Muscle layer of duodenum (tissue), 2 donors: ENCODE measurements around the gene IL10RB.
"Not testable (repeated sequence)": the region's sequence is repeated elsewhere in the genome, so short reads cannot be mapped to it uniquely, and the experiment has no call there.

Experiments used
- H3K27ac ChIP-seq: one replicate; pipeline ENCODE4 v1.7.0; 2013; ENCODE audit warnings: mild to moderate bottlenecking, low read length
- H3K27me3 ChIP-seq: one replicate; pipeline ENCODE4 v1.7.0; 2013; ENCODE audit warnings: low read depth, mild to moderate bottlenecking, control low read depth, low read length
- H3K36me3 ChIP-seq, 2 donors: one replicate each; pipeline ENCODE4 v1.7.0; 2013; ENCODE audit warnings: low read length in 2 of 2, control low read depth in 1 of 2, mild to moderate bottlenecking in 1 of 2; ENCODE audit not compliant: insufficient read depth in 2 of 2, control insufficient read depth in 1 of 2
- H3K4me1 ChIP-seq, 2 donors: one replicate each; pipeline ENCODE4 v1.7.0; 2013; ENCODE audit warnings: low read length in 2 of 2, mild to moderate bottlenecking in 2 of 2, control low read depth in 1 of 2, moderate library complexity in 1 of 2; ENCODE audit not compliant: insufficient read depth in 2 of 2, control insufficient read depth in 1 of 2
- H3K4me3 ChIP-seq, 2 donors: one replicate each; pipeline ENCODE4 v1.7.0; 2013; ENCODE audit warnings: low read length in 2 of 2, low read depth in 1 of 2, mild to moderate bottlenecking in 1 of 2
- H3K9me3 ChIP-seq, 2 donors: one replicate each; pipeline ENCODE4 v1.7.0; 2013; ENCODE audit warnings: low read length in 2 of 2, control low read depth in 1 of 2, mild to moderate bottlenecking in 1 of 2; ENCODE audit not compliant: control insufficient read depth in 1 of 2
- donor health status: healthy.

The IL10RB gene

GRCh38 chr21:33321005-33321404 is 54.8 kb downstream of the IL10RB start:
- H3K27me3 ChIP-seq, H3K27ac ChIP-seq, H3K36me3 ChIP-seq, H3K4me3 ChIP-seq, H3K9me3 ChIP-seq, H3K4me1 ChIP-seq: not testable (repeated sequence)

GRCh38 chr21:33323610-33324009 is 57.4 kb downstream of the IL10RB start:
- H3K4me3 ChIP-seq = peak overlapping the region; percentile 90 to 96
- H3K36me3 ChIP-seq, H3K9me3 ChIP-seq, H3K27ac ChIP-seq, H3K27me3 ChIP-seq: not testable (repeated sequence)
- H3K4me1 ChIP-seq = peaks cover 0 to 17% of the 10 kb centered on the region in 2 donors

GRCh38 chr21:33324291-33325221 is 58.4 kb downstream of the IL10RB start, which contains the start of gene IFNAR1:
IFNAR1 (plus strand) TSS chr21:33324970; CDS start chr21:33325056, 86 bp downstream.
- H3K27ac ChIP-seq = peak within 1 kb of the TSS; percentile 92

GRCh38 chr21:33325222-33326067 is 59.3 kb downstream of the IL10RB start:
- Histone ChIP-seq H3K4me1 (peaks cover 0 to 17% of the 10 kb centered on the region in 2 donors), H3K9me3 (no peaks in the 10 kb centered on the region), H3K27ac (peak overlapping the region; percentile 92), H3K36me3 (peaks cover 0 to 5% of the 10 kb centered on the region in 2 donors), H3K4me3 (peak overlapping the region; percentile 90 to 96), H3K27me3 (no peaks in the 10 kb centered on the region)

More at GRCh38 chr21:33324291-33325221, 58.4 kb downstream of the IL10RB start, which contains the start of gene IFNAR1:
- H3K4me1 ChIP-seq = peaks cover 0 to 17% of the 10 kb centered on the region in 2 donors
- H3K4me3 ChIP-seq = peak within 1 kb of the TSS; percentile 90 to 96
- H3K27me3 ChIP-seq = no peaks in the 10 kb centered on the region
- H3K9me3 ChIP-seq = no peaks in the 10 kb centered on the region
- peaks cover 0 to 5% of the 10 kb centered on the region in 2 donors for H3K36me3 ChIP-seq

GRCh38 chr21:33327326-33327725 is 61.2 kb downstream of the IL10RB start:
- Histone ChIP-seq H3K4me3 (no peak overlapping the region), H3K4me1 (peaks cover 0 to 17% of the 10 kb centered on the region in 2 donors), H3K27ac (no peak overlapping the region)

GRCh38 chr21:33327792-33328433 is 61.7 kb downstream of the IL10RB start:
- H3K27me3 ChIP-seq = no peaks in the 10 kb centered on the region
- H3K4me1 ChIP-seq = peaks cover 0 to 17% of the 10 kb centered on the region in 2 donors
- no peak overlapping the region for H3K27ac ChIP-seq
- H3K4me3 ChIP-seq = no peak overlapping the region
- H3K9me3 ChIP-seq = peaks cover 2 to 3% of the 10 kb centered on the region in 2 donors
- H3K36me3 ChIP-seq = peaks cover 5 to 12% of the 10 kb centered on the region in 2 donors

More at GRCh38 chr21:33327326-33327725, 61.2 kb downstream of the IL10RB start:
- H3K9me3 ChIP-seq = peaks cover 0 to 3% of the 10 kb centered on the region in 2 donors
- H3K27me3 ChIP-seq = no peaks in the 10 kb centered on the region
- peaks cover 5 to 12% of the 10 kb centered on the region in 2 donors for H3K36me3 ChIP-seq

GRCh38 chr21:33330726-33331125 is 64.6 kb downstream of the IL10RB start:
- no peaks in the 10 kb centered on the region for H3K27me3 ChIP-seq
- no peak overlapping the region for H3K27ac ChIP-seq
- peaks cover 3 to 5% of the 10 kb centered on the region in 2 donors for H3K9me3 ChIP-seq
- H3K36me3 ChIP-seq = peaks cover 5 to 7% of the 10 kb centered on the region in 2 donors
- H3K4me3 ChIP-seq = no peak overlapping the region
- peaks cover 0 to 17% of the 10 kb centered on the region in 2 donors for H3K4me1 ChIP-seq

- H3K4me3 ChIP-seq = no peak overlapping the region
- no peak overlapping the region for H3K27ac ChIP-seq
- H3K9me3 ChIP-seq = peaks cover 3 to 5% of the 10 kb centered on the region in 2 donors
- H3K36me3 ChIP-seq = peaks cover 5 to 7% of the 10 kb centered on the region in 2 donors
- peaks cover 0 to 6% of the 10 kb centered on the region in 2 donors for H3K4me1 ChIP-seq
- no peaks in the 10 kb centered on the region for H3K27me3 ChIP-seq
Observed at GRCh38 chr21:33332143-33332542, 66.0 kb downstream of the IL10RB start.

- Histone ChIP-seq H3K4me3 (no peak overlapping the region), H3K36me3 (peaks cover 5 to 9% of the 10 kb centered on the region in 2 donors), H3K27ac (no peak overlapping the region), H3K9me3 (peaks cover 3 to 5% of the 10 kb centered on the region in 2 donors), H3K27me3 (no peaks in the 10 kb centered on the region), H3K4me1 (no peaks in the 10 kb centered on the region)
Observed at GRCh38 chr21:33334191-33334590, 68.0 kb downstream of the IL10RB start.

GRCh38 chr21:33334824-33335223 is 68.7 kb downstream of the IL10RB start:
- Histone ChIP-seq H3K9me3 (peaks cover 3 to 5% of the 10 kb centered on the region in 2 donors), H3K27ac (no peak overlapping the region), H3K4me3 (no peak overlapping the region), H3K27me3 (no peaks in the 10 kb centered on the region), H3K4me1 (peaks cover 0 to under 1% of the 10 kb centered on the region in 2 donors), H3K36me3 (peaks cover 5 to 9% of the 10 kb centered on the region in 2 donors)
